HEK293 (cell line): ENCODE results near the gene SQSTM1.

Source experiments
- GLI2 ChIP-seq: fragments of 450-650 bp; formaldehyde crosslinking; IDR thresholded peaks from 2 replicates; pipeline ENCODE4; 2017; ENCODE audit warnings: missing biosample characterization, missing genetic modification characterization, low read depth, borderline replicate concordance
- GLIS2 ChIP-seq: fragments of 450-650 bp; formaldehyde crosslinking; IDR thresholded peaks from 2 replicates; pipeline ENCODE4 v1.5.1; 2016; ENCODE audit warnings: missing biosample characterization, missing genetic modification characterization
- HOXA7 ChIP-seq: sonication (generic); formaldehyde crosslinking; IDR thresholded peaks from 2 replicates; pipeline ENCODE4 v1.8.1; 2022; ENCODE audit warnings: missing genetic modification reagents, borderline replicate concordance
- IKZF3 ChIP-seq: fragments of 450-650 bp; IDR thresholded peaks from 2 replicates; pipeline ENCODE4 v1.5.0; 2018; ENCODE audit warnings: missing biosample characterization, mild to moderate bottlenecking, missing genetic modification characterization, moderate library complexity
- SCRT1 ChIP-seq: fragments of 450-650 bp; formaldehyde crosslinking; IDR thresholded peaks from 2 replicates; pipeline ENCODE4 v1.5.1; 2016; ENCODE audit warnings: missing biosample characterization, missing genetic modification characterization, borderline replicate concordance
- SETDB1 ChIP-seq: IDR thresholded peaks from one replicate; pipeline ENCODE4 v1.6.1; 2017; ENCODE audit warnings: mild to moderate bottlenecking, low read length, moderate library complexity, mixed read lengths; ENCODE audit not compliant: insufficient read length
- ZBTB48 ChIP-seq: fragments of 450-650 bp; formaldehyde crosslinking; IDR thresholded peaks from 2 replicates; pipeline ENCODE4 v1.5.1; 2016; ENCODE audit warnings: missing biosample characterization, missing genetic modification characterization
- ZFHX2 ChIP-seq: fragments of 450-650 bp; formaldehyde crosslinking; conservative IDR thresholded peaks from 2 replicates; pipeline ENCODE4 v1.5.1; 2016; ENCODE audit warnings: missing biosample characterization, missing genetic modification characterization
- ZFP37 ChIP-seq: fragments of 450-650 bp; formaldehyde crosslinking; IDR thresholded peaks from 2 replicates; pipeline ENCODE4 v1.5.1; 2016; ENCODE audit warnings: missing biosample characterization, missing genetic modification characterization
- ZFP69B ChIP-seq: fragments of 450-650 bp; formaldehyde crosslinking; IDR thresholded peaks from 2 replicates; pipeline ENCODE4 v1.5.1; 2016; ENCODE audit warnings: missing biosample characterization, missing genetic modification characterization
- ZNF112 ChIP-seq: fragments of 450-650 bp; formaldehyde crosslinking; IDR thresholded peaks from 2 replicates; pipeline ENCODE4 v1.5.0; 2017; ENCODE audit warnings: missing biosample characterization, missing genetic modification characterization
- ZNF121 ChIP-seq: fragments of 450-650 bp; formaldehyde crosslinking; IDR thresholded peaks from 2 replicates; pipeline ENCODE4 v1.5.1; 2016; ENCODE audit warnings: missing biosample characterization, missing genetic modification characterization
- ZNF132 ChIP-seq: fragments of 450-650 bp; formaldehyde crosslinking; IDR thresholded peaks from 2 replicates; pipeline ENCODE4 v1.5.1; 2017; ENCODE audit warnings: missing biosample characterization, missing genetic modification characterization, borderline replicate concordance
- ZNF133 ChIP-seq: fragments of 450-650 bp; formaldehyde crosslinking; IDR thresholded peaks from 2 replicates; pipeline ENCODE4 v1.5.1; 2016; ENCODE audit warnings: missing biosample characterization, missing genetic modification characterization
- ZNF175 ChIP-seq: fragments of 450-650 bp; formaldehyde crosslinking; IDR thresholded peaks from 2 replicates; pipeline ENCODE4 v1.5.1; 2016; ENCODE audit warnings: missing biosample characterization, missing genetic modification characterization
- ZNF239 ChIP-seq: fragments of 450-650 bp; formaldehyde crosslinking; IDR thresholded peaks from 2 replicates; pipeline ENCODE4 v1.5.1; 2016; ENCODE audit warnings: missing biosample characterization, missing genetic modification characterization
- ZNF248 ChIP-seq: fragments of 450-650 bp; formaldehyde crosslinking; IDR thresholded peaks from 2 replicates; pipeline ENCODE4 v1.5.1; 2017; ENCODE audit warnings: missing biosample characterization, missing genetic modification characterization
- ZNF266 ChIP-seq: fragments of 450-650 bp; formaldehyde crosslinking; IDR thresholded peaks from 2 replicates; pipeline ENCODE4 v1.5.1; 2016; ENCODE audit warnings: missing biosample characterization, missing genetic modification characterization, low read depth
- ZNF37A ChIP-seq: fragments of 450-650 bp; IDR thresholded peaks from 2 replicates; pipeline ENCODE4 v1.5.1; 2018; ENCODE audit warnings: missing biosample characterization, missing genetic modification characterization
- ZNF423 ChIP-seq: fragments of 450-650 bp; formaldehyde crosslinking; IDR thresholded peaks from 2 replicates; pipeline ENCODE4 v1.5.1; 2016; ENCODE audit warnings: missing biosample characterization, missing genetic modification characterization
- ZNF510 ChIP-seq: fragments of 450-650 bp; formaldehyde crosslinking; IDR thresholded peaks from 2 replicates; pipeline ENCODE4 v1.5.1; 2018; ENCODE audit warnings: mild to moderate bottlenecking, missing genetic modification characterization, missing biosample characterization; ENCODE audit not compliant: insufficient replicate concordance
- ZNF514 ChIP-seq: fragments of 450-650 bp; formaldehyde crosslinking; IDR thresholded peaks from 2 replicates; pipeline ENCODE4 v1.5.1; 2016; ENCODE audit warnings: missing biosample characterization, missing genetic modification characterization
- ZNF660 ChIP-seq: fragments of 450-650 bp; IDR thresholded peaks from 2 replicates; pipeline ENCODE4 v1.5.1; 2018; ENCODE audit warnings: missing biosample characterization, mild to moderate bottlenecking, missing genetic modification characterization
- ZNF707 ChIP-seq: fragments of 450-650 bp; formaldehyde crosslinking; IDR thresholded peaks from 2 replicates; pipeline ENCODE4 v1.5.1; 2016; ENCODE audit warnings: missing biosample characterization, missing genetic modification characterization
- ZNF747 ChIP-seq: fragments of 450-650 bp; formaldehyde crosslinking; IDR thresholded peaks from 2 replicates; pipeline ENCODE4 v1.5.1; 2016; ENCODE audit warnings: missing biosample characterization, missing genetic modification characterization
- ZNF830 ChIP-seq: fragments of 450-650 bp; IDR thresholded peaks from 2 replicates; pipeline ENCODE4 v1.5.0; 2018; ENCODE audit warnings: missing biosample characterization, missing genetic modification characterization, low read depth, mild to moderate bottlenecking, moderate library complexity
- ZXDB ChIP-seq: fragments of 450-650 bp; formaldehyde crosslinking; IDR thresholded peaks from 2 replicates; pipeline ENCODE4 v1.5.1; 2016; ENCODE audit warnings: missing biosample characterization, missing genetic modification characterization
- TF ChIP-seq, protein P1 (sequence below): fragments of 450-650 bp; formaldehyde crosslinking; IDR thresholded peaks from 2 replicates; pipeline ENCODE4 v1.5.1; 2017; ENCODE audit warnings: missing biosample characterization, missing genetic modification characterization
- TF ChIP-seq, protein P2 (sequence below): fragments of 450-650 bp; formaldehyde crosslinking; IDR thresholded peaks from 2 replicates; pipeline ENCODE4 v1.5.1; 2016; ENCODE audit warnings: missing biosample characterization, missing genetic modification characterization
- TF ChIP-seq, protein P3 (sequence below): fragments of 450-650 bp; formaldehyde crosslinking; IDR thresholded peaks from 2 replicates; pipeline ENCODE4 v1.5.1; 2016; ENCODE audit warnings: missing biosample characterization, missing genetic modification characterization, low read depth
- TF ChIP-seq, protein P4 (sequence below): fragments of 450-650 bp; formaldehyde crosslinking; IDR thresholded peaks from 2 replicates; pipeline ENCODE4 v1.5.1; 2016; ENCODE audit warnings: missing biosample characterization, missing genetic modification characterization, borderline replicate concordance

Gene SQSTM1

DNA sequence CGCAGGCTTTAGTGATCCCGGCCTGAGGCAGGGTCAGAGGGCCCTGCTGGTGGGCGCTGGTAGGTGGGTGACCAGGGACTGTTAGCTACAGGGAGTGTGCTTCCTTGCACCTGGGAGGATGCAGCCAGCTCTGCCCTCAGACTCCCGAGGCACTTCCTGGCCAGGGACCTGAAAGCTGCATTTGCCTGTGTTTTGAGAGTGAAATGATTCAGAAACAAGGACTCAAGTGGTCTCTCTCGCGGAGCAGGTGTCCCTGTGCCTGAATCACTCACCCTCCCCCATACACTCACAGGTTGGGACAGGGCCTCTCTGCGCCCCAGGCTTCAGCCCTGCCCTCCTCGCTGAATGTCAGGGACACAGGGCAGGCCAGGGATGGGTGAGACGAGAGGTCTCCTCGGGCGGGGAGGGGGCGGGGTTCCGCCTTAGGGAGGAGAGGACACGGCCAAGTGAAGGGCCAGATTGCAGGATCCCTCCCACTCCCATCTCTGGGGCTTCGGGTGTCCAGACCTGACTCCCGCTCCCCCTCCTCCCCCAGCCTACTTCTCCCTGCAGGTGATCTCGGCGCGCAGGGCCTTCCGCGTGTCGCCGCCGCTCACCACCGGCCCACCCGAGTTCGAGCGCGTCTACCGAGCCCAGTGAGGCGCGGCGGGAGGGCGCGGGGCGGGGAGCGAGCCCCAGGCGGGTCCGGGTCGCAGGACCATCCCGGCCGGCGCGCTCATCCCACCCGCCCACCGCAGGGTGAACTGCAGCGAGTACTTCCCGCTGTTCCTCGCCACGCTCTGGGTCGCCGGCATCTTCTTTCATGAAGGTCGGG lies 25.4 kb upstream of the SQSTM1 start (continued):
- TF ChIP-seq, protein P1, sequence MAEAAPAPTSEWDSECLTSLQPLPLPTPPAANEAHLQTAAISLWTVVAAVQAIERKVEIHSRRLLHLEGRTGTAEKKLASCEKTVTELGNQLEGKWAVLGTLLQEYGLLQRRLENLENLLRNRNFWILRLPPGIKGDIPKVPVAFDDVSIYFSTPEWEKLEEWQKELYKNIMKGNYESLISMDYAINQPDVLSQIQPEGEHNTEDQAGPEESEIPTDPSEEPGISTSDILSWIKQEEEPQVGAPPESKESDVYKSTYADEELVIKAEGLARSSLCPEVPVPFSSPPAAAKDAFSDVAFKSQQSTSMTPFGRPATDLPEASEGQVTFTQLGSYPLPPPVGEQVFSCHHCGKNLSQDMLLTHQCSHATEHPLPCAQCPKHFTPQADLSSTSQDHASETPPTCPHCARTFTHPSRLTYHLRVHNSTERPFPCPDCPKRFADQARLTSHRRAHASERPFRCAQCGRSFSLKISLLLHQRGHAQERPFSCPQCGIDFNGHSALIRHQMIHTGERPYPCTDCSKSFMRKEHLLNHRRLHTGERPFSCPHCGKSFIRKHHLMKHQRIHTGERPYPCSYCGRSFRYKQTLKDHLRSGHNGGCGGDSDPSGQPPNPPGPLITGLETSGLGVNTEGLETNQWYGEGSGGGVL (tag by site-specific recombination) = peak; percentile 49; the same call in 1 of the 2 replicates
- TF ChIP-seq ZNF423 (tag by site-specific recombination) (no peak), ZNF175 (tag by site-specific recombination) (no peak), GLI2 (tag by site-specific recombination) (no peak), ZFHX2 (peak; percentile 74), ZNF37A (tag by site-specific recombination) (no peak), ZNF514 (tag by site-specific recombination) (no peak), ZNF707 (tag by site-specific recombination) (no peak), ZBTB48 (tag by site-specific recombination) (peak; percentile 82), ZNF132 (tag by site-specific recombination) (no peak), ZFP37 (tag by site-specific recombination) (no peak), SCRT1 (no peak), HOXA7 (CRISPR knock-in tag) (no peak), IKZF3 (tag by site-specific recombination) (no peak), ZNF510 (tag by site-specific recombination) (no peak), ZNF248 (tag by site-specific recombination) (no peak), ZNF112 (no peak), ZNF660 (tag by site-specific recombination) (no peak), ZNF133 (tag by site-specific recombination) (no peak), ZFP69B (tag by site-specific recombination) (no peak), SETDB1 (no peak), GLIS2 (tag by site-specific recombination) (0 out of 2 replicates have a peak, but pooled peaks have one; percentile 54), ZNF266 (tag by site-specific recombination) (no peak), ZNF747 (tag by site-specific recombination) (no peak), ZNF830 (tag by site-specific recombination) (no peak), ZNF239 (no peak), ZXDB (tag by site-specific recombination) (peak; percentile 68), ZNF121 (peak; percentile 90; the same call in 1 of the 2 replicates)
- TF ChIP-seq, protein P2, sequence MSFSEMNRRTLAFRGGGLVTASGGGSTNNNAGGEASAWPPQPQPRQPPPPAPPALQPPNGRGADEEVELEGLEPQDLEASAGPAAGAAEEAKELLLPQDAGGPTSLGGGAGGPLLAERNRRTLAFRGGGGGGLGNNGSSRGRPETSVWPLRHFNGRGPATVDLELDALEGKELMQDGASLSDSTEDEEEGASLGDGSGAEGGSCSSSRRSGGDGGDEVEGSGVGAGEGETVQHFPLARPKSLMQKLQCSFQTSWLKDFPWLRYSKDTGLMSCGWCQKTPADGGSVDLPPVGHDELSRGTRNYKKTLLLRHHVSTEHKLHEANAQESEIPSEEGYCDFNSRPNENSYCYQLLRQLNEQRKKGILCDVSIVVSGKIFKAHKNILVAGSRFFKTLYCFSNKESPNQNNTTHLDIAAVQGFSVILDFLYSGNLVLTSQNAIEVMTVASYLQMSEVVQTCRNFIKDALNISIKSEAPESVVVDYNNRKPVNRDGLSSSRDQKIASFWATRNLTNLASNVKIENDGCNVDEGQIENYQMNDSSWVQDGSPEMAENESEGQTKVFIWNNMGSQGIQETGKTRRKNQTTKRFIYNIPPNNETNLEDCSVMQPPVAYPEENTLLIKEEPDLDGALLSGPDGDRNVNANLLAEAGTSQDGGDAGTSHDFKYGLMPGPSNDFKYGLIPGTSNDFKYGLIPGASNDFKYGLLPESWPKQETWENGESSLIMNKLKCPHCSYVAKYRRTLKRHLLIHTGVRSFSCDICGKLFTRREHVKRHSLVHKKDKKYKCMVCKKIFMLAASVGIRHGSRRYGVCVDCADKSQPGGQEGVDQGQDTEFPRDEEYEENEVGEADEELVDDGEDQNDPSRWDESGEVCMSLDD (tag by site-specific recombination) = no peak; the same call in 1 of the 2 replicates
- TF ChIP-seq, protein P3, sequence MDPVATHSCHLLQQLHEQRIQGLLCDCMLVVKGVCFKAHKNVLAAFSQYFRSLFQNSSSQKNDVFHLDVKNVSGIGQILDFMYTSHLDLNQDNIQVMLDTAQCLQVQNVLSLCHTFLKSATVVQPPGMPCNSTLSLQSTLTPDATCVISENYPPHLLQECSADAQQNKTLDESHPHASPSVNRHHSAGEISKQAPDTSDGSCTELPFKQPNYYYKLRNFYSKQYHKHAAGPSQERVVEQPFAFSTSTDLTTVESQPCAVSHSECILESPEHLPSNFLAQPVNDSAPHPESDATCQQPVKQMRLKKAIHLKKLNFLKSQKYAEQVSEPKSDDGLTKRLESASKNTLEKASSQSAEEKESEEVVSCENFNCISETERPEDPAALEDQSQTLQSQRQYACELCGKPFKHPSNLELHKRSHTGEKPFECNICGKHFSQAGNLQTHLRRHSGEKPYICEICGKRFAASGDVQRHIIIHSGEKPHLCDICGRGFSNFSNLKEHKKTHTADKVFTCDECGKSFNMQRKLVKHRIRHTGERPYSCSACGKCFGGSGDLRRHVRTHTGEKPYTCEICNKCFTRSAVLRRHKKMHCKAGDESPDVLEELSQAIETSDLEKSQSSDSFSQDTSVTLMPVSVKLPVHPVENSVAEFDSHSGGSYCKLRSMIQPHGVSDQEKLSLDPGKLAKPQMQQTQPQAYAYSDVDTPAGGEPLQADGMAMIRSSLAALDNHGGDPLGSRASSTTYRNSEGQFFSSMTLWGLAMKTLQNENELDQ (tag by site-specific recombination) = no peak
- TF ChIP-seq, protein P4, sequence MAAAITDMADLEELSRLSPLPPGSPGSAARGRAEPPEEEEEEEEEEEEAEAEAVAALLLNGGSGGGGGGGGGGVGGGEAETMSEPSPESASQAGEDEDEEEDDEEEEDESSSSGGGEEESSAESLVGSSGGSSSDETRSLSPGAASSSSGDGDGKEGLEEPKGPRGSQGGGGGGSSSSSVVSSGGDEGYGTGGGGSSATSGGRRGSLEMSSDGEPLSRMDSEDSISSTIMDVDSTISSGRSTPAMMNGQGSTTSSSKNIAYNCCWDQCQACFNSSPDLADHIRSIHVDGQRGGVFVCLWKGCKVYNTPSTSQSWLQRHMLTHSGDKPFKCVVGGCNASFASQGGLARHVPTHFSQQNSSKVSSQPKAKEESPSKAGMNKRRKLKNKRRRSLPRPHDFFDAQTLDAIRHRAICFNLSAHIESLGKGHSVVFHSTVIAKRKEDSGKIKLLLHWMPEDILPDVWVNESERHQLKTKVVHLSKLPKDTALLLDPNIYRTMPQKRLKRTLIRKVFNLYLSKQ (tag by site-specific recombination) = no peak
